Measurements from ENCODE around the gene BCL2L13. TPM values are rescaled to one million over a fixed set of nuclear protein-coding genes. Genes with fewer than 3 reads are reported as not detected.
A peak's percentile ranks its signal among the peaks of the same experiment; 100 is the strongest.
"Not testable (repeated sequence)": the region's sequence is repeated elsewhere in the genome, so short reads cannot be mapped to it uniquely, and the experiment has no call there.

The BCL2L13 gene
- total and polyA plus RNA-seq, 8 donors: 13.7 to 74.1 (median 30.6) TPM

DNA sequence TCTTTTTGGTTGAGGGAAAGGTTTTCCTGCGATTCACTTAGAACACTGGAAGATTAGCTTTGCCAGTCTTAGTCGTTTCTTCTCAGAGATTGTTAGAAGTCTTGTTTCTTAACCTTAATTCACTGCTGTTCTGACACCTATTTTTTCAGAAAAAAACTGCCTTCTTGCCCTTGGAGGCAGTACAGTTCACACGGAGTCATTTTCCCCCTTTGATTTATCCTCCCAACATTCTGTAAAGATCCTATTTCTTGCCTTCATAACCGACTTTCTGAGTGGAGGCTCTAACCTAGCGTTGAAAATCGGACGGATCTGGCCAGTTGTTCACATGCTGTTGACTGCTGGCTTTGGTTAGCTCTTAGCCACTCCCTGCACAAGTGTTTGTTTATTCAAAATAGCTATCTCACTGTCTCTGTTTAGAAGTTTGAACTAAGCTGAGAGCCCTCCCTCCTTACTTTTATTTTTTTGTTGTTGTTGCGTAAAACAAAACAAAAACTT, 737 bp downstream of the BCL2L13 start:
- Histone ChIP-seq H3K27ac (peak overlapping the region; percentile 98 to 100 (median 99)), H3K4me1 (peaks cover 17 to 26% (median 22%) of the 10 kb centered on the region in 4 donors), H3K4me3 (peak overlapping the region; percentile 56 to 89 (median 64)), H3K9me3 (no peaks in the 10 kb centered on the region), H3K36me3 (peaks cover 0 to 8% (median 0%) of the 10 kb centered on the region in 4 donors), H3K27me3 (no peaks in the 10 kb centered on the region)
- intact Hi-C loops (cut with DNase I; ENCODE audit: low total_unique reads): no loop called here
- peak; percentile 41 to 85 for DNase-seq
- TF ChIP-seq POLR2AphosphoS5 (IDR thresholded peaks at IDR 0.05): peak; percentile 27 to 65 (median 28)
- TF ChIP-seq EP300 (IDR thresholded peaks at IDR 0.05): no peak
- no peak for TF ChIP-seq POLR2A (IDR thresholded peaks at IDR 0.05)
- TF ChIP-seq, protein P1, sequence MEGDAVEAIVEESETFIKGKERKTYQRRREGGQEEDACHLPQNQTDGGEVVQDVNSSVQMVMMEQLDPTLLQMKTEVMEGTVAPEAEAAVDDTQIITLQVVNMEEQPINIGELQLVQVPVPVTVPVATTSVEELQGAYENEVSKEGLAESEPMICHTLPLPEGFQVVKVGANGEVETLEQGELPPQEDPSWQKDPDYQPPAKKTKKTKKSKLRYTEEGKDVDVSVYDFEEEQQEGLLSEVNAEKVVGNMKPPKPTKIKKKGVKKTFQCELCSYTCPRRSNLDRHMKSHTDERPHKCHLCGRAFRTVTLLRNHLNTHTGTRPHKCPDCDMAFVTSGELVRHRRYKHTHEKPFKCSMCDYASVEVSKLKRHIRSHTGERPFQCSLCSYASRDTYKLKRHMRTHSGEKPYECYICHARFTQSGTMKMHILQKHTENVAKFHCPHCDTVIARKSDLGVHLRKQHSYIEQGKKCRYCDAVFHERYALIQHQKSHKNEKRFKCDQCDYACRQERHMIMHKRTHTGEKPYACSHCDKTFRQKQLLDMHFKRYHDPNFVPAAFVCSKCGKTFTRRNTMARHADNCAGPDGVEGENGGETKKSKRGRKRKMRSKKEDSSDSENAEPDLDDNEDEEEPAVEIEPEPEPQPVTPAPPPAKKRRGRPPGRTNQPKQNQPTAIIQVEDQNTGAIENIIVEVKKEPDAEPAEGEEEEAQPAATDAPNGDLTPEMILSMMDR (IDR thresholded peaks at IDR 0.05): no peak
- 2 to 4% (median 3%) methylated on average over 8 of the region's 8 CpGs for WGBS, 5 donors

DNA sequence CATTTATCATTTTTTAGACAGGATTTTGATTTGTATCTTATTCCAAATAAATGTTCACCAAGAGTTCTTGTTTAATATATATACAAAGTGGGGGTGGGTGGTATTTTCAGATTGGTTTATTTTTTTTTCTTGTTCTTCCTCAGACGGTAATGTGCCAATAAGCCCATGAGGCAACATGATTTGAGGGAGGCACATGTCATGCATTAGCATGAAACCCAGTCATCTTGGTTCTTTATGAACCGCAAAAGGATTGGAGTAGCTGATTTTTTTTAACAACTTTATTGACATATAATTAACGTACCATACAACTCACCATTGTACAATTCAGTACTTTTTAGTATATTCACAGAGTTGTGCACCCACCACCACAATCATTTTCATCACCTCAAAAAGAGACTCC, 2.7 kb downstream of the BCL2L13 start:
- no peak for TF ChIP-seq POLR2AphosphoS5 (IDR thresholded peaks at IDR 0.05)
- TF ChIP-seq, protein P1 (IDR thresholded peaks at IDR 0.05): no peak
- no peak for TF ChIP-seq EP300 (IDR thresholded peaks at IDR 0.05)
- no peak for TF ChIP-seq POLR2A (IDR thresholded peaks at IDR 0.05)
- WGBS, 5 donors: 54 to 73% (median 64%) methylated on average over 3 of the region's 3 CpGs
- Histone ChIP-seq H3K27ac (no peak overlapping the region), H3K36me3 (peaks cover 0 to 8% (median 0%) of the 10 kb centered on the region in 4 donors), H3K4me1 (peaks cover 17 to 26% (median 22%) of the 10 kb centered on the region in 4 donors), H3K9me3 (no peaks in the 10 kb centered on the region), H3K27me3 (no peaks in the 10 kb centered on the region), H3K4me3 (no peak overlapping the region)
- DNase-seq: no peak
- intact Hi-C loops (cut with DNase I; ENCODE audit: low total_unique reads): no loop called here

DNA sequence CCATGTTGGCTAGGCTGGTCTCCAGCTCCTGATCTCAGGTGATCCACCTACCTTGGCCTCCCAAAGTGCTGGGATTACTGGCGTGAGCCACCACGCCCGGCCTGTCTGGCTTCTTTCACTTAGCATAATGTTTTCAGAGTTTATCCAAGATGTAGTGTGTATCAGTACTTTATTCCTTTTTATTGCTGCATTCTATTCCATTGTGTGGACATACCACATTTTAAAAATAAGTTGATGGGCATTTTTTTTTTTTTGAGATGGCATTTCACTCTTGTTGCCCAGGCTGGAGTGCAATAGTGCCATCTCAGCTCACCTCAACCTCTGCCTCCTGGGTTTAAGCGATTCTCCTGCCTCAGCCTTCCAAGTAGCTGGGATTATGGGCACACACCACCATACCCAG, 3.8 kb downstream of the BCL2L13 start:
- 83 to 100% (median 85%) methylated on average over 4 of the region's 4 CpGs for WGBS, 5 donors
- H3K36me3 ChIP-seq; H3K27ac ChIP-seq; H3K27me3 ChIP-seq; H3K4me3 ChIP-seq; DNase-seq; intact Hi-C loops (cut with DNase I; ENCODE audit: low total_unique reads); H3K9me3 ChIP-seq: not testable (repeated sequence)
- peaks cover 16 to 24% (median 22%) of the 10 kb centered on the region in 4 donors for H3K4me1 ChIP-seq

DNA sequence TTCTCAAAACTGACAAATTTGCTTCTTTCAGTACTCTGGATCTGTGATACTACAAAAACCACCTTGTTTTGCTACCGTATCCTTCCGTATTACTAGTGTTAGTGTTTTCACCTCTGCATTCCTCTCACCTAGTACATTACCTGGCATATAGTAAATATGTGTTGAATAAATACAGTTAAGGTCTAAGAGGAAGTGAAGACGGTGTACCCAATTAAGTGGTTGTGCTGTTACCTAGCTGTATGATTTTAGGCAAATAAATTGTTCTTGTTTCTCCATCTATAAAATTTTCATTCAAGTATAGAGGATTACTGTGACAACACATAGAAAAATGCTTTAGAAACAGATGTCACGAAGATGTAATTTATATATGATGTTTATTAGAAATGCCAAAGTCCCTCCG, 8.9 kb downstream of the BCL2L13 start:
- TF ChIP-seq, protein P1 (IDR thresholded peaks at IDR 0.05): no peak
- TF ChIP-seq POLR2AphosphoS5 (IDR thresholded peaks at IDR 0.05) (no peak), EP300 (IDR thresholded peaks at IDR 0.05) (no peak), POLR2A (IDR thresholded peaks at IDR 0.05) (no peak)
- Histone ChIP-seq H3K9me3 (no peaks in the 10 kb centered on the region), H3K27ac (no peak overlapping the region), H3K4me1 (peaks cover 0 to 5% (median 0%) of the 10 kb centered on the region in 4 donors), H3K4me3 (no peak overlapping the region), H3K27me3 (no peaks in the 10 kb centered on the region), H3K36me3 (no peaks in the 10 kb centered on the region)
- intact Hi-C loops (cut with DNase I; ENCODE audit: low total_unique reads): no loop called here
- WGBS, 5 donors: 86 to 89% (median 86%) methylated on average over 5 of the region's 5 CpGs
- no peak for DNase-seq

DNA sequence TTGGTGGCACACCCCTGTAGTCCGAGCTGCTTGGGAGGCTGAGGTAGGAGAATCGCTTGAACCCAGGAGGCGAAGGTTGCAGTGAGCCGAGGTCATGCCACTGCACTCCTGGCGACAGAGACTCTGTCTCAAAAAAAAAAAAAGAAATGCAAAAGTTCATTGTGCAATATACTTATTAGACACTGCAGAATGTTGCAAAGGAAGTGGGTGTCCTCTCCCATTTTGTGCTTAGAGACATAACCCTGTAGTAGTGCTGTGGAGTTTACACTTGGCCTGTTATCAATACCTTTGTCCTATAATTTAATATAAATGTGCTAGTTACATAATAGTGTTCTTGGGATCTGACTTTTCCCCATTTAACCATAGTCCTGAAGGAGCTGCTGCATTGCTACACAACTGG, 9.4 kb downstream of the BCL2L13 start:
- Histone ChIP-seq H3K36me3 (no peaks in the 10 kb centered on the region), H3K27me3 (no peaks in the 10 kb centered on the region), H3K4me1 (peaks cover 0 to 5% (median 0%) of the 10 kb centered on the region in 4 donors), H3K4me3 (no peak overlapping the region), H3K9me3 (no peaks in the 10 kb centered on the region), H3K27ac (no peak overlapping the region)
- intact Hi-C loops (cut with DNase I; ENCODE audit: low total_unique reads): no loop called here
- 82 to 94% (median 87%) methylated on average over 5 of the region's 5 CpGs for WGBS, 5 donors
- DNase-seq: no peak
- TF ChIP-seq EP300 (IDR thresholded peaks at IDR 0.05) (no peak), POLR2AphosphoS5 (IDR thresholded peaks at IDR 0.05) (no peak), POLR2A (IDR thresholded peaks at IDR 0.05) (no peak)
- TF ChIP-seq, protein P1 (IDR thresholded peaks at IDR 0.05): no peak

All from stomach (tissue), 9 donors.